Glutamatergic neuron (in vitro differentiated cells): ENCODE data around the gene STK4. TPM values are rescaled to one million over a fixed set of nuclear protein-coding genes. Genes with fewer than 3 reads are reported as not detected.
"Not testable (repeated sequence)": the region's sequence is repeated elsewhere in the genome, so short reads cannot be mapped to it uniquely, and the experiment has no call there.

Source experiments
- DNase-seq: peaks from one replicate; pipeline ENCODE4 v3.0.0; 2022
- H3K27ac Mint-ChIP-seq: one replicate; pipeline ENCODE4 v1.8.0; 2020; ENCODE audit warnings: mild to moderate bottlenecking, mixed read lengths, inconsistent platforms; ENCODE audit not compliant: unreplicated experiment
- H3K27me3 Mint-ChIP-seq: one replicate; pipeline ENCODE4 v1.8.0; 2020; ENCODE audit warnings: mild to moderate bottlenecking, moderate library complexity, mixed read lengths, inconsistent platforms; ENCODE audit not compliant: unreplicated experiment
- H3K36me3 Mint-ChIP-seq: one replicate; pipeline ENCODE4 v1.8.0; 2020; ENCODE audit warnings: mild to moderate bottlenecking, mixed read lengths, inconsistent platforms; ENCODE audit not compliant: unreplicated experiment
- H3K4me1 Mint-ChIP-seq: one replicate; pipeline ENCODE4 v1.8.0; 2020; ENCODE audit warnings: mild to moderate bottlenecking, low read depth, mixed read lengths, inconsistent platforms; ENCODE audit not compliant: unreplicated experiment
- H3K4me3 Mint-ChIP-seq: one replicate; pipeline ENCODE4 v1.8.0; 2020; ENCODE audit warnings: mild to moderate bottlenecking, mixed read lengths, inconsistent platforms; ENCODE audit not compliant: unreplicated experiment
- H3K9me3 Mint-ChIP-seq: one replicate; pipeline ENCODE4 v1.8.0; 2020; ENCODE audit warnings: mild to moderate bottlenecking, moderate library complexity, mixed read lengths, inconsistent platforms; ENCODE audit not compliant: unreplicated experiment
- total RNA-seq: library from RNA; stranded (reverse); fragmentation: NEBNext Ultra II Directional; extraction: Animal tissue kit (Norgen Biotek cat#: 25700); gene quantifications from one replicate; pipeline ENCODE4 v1.2.1, GENCODE V29; 2021; ENCODE audit not compliant: unreplicated experiment
- TF ChIP-seq, protein P1 (sequence below): fragments of 200-600 bp; sonication (generic); IDR thresholded peaks from one replicate; pipeline ENCODE4 v1.5.0; 2021; ENCODE audit not compliant: partially characterized antibody, unreplicated experiment

STK4 gene
- total RNA-seq, 1 donor from 2014 or later, result 32.6 TPM

GRCh38 chr20:45059022-45059728, 92.9 kb downstream of the STK4 start:
- Mint-ChIP-seq H3K4me3 (peak overlapping the region; percentile 22), H3K9me3 (peaks cover 4% of the 10 kb centered on the region), H3K27ac (peak overlapping the region; percentile 44), H3K4me1 (peaks cover 18% of the 10 kb centered on the region), H3K36me3 (no peaks in the 10 kb centered on the region), H3K27me3 (peaks cover 2% of the 10 kb centered on the region)
- TF ChIP-seq, protein P1, sequence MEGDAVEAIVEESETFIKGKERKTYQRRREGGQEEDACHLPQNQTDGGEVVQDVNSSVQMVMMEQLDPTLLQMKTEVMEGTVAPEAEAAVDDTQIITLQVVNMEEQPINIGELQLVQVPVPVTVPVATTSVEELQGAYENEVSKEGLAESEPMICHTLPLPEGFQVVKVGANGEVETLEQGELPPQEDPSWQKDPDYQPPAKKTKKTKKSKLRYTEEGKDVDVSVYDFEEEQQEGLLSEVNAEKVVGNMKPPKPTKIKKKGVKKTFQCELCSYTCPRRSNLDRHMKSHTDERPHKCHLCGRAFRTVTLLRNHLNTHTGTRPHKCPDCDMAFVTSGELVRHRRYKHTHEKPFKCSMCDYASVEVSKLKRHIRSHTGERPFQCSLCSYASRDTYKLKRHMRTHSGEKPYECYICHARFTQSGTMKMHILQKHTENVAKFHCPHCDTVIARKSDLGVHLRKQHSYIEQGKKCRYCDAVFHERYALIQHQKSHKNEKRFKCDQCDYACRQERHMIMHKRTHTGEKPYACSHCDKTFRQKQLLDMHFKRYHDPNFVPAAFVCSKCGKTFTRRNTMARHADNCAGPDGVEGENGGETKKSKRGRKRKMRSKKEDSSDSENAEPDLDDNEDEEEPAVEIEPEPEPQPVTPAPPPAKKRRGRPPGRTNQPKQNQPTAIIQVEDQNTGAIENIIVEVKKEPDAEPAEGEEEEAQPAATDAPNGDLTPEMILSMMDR, result no peak
- no peak for DNase-seq

DNA sequence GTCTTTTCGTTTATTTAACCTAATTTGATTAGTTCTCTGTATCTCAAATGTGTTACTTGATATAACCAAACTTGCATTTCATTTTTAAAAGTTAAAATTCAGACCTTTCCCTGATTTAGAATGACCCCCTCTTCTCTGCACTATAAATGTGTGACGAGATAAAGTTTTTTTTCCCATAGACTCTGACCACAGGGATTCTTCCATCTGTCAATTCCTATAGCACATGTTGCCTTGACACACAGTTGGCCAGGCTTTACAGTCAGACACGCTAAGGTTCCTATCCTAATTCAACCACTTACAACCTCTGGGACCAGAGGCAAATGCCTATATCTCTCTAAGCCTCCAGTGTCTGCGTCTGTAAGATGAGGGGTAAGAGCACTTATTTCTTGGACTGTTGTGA, 94.0 kb downstream of the STK4 start:
- Mint-ChIP-seq H3K27me3 (peaks cover 2% of the 10 kb centered on the region), H3K27ac (peak overlapping the region; percentile 65), H3K36me3 (no peaks in the 10 kb centered on the region), H3K9me3 (peaks cover 4% of the 10 kb centered on the region), H3K4me3 (peak overlapping the region; percentile 72), H3K4me1 (peaks cover 18% of the 10 kb centered on the region)
- DNase-seq, result no peak
- TF ChIP-seq, protein P1, result no peak

- H3K36me3 Mint-ChIP-seq, result no peaks in the 10 kb centered on the region
- H3K27me3 Mint-ChIP-seq, result peaks cover 2% of the 10 kb centered on the region
Measured at GRCh38 chr20:45061244-45061643, 94.9 kb downstream of the STK4 start.

DNA sequence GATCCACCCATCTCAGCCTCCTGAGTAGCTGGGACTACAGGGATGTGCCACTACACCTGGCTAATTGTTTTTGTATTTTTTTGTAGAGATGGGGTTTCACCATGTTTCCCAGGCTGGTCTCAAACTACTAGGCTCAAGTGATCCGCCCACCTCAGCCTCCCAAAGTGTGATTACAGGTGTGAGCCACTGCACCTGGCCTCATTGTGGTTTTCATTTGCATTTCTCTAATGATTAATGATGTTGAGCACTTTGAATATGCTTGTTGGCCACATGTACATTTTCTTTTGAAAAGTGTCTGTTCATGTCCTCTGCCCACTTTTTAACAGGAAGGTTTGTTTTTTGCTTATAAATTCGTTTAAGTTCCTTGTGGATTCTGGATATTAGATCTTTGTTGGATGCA, 96.8 kb downstream of the STK4 start:
- not testable (repeated sequence) for H3K4me3 Mint-ChIP-seq, H3K36me3 Mint-ChIP-seq, H3K9me3 Mint-ChIP-seq, H3K27me3 Mint-ChIP-seq, H3K27ac Mint-ChIP-seq, DNase-seq
- peaks cover 18% of the 10 kb centered on the region for H3K4me1 Mint-ChIP-seq

More at GRCh38 chr20:45061244-45061643, 94.9 kb downstream of the STK4 start:
- Mint-ChIP-seq H3K4me3 (no peak overlapping the region), H3K9me3 (peaks cover 4% of the 10 kb centered on the region), H3K27ac (no peak overlapping the region), H3K4me1 (peaks cover 18% of the 10 kb centered on the region)
- TF ChIP-seq, protein P1, result no peak
- no peak for DNase-seq

- Mint-ChIP-seq H3K27me3 (peaks cover 2% of the 10 kb centered on the region), H3K9me3 (peaks cover 4% of the 10 kb centered on the region), H3K36me3 (peaks cover 6% of the 10 kb centered on the region), H3K4me3 (no peak overlapping the region), H3K4me1 (peaks cover 11% of the 10 kb centered on the region), H3K27ac (no peak overlapping the region)
- no peak for DNase-seq
- TF ChIP-seq, protein P1, result no peak
Measured at GRCh38 chr20:45064812-45065211, 98.5 kb downstream of the STK4 start.
